ENCODE data around the gene ELOVL2.

DNA sequence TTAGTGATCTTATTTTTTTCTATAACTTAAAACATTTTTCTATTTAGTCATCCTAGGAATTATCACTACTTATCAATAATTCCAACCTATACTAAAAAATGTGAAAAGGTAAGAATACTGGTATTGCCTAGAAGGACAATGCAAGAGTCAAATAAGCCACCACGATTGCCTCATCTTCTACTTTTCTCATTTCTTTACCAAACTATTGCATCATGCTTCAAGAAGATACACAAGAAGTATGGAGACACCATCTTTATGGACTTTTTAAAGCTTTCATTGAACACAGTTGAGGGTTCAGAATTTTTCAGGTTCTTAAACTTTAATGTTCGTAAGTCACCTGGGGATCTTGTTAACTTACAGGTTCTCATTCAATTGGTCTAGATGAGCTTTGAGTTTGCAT is 25.9 kb downstream of the ELOVL2 start:
- TF ChIP-seq EZH2 (IDR thresholded peaks at IDR 0.05; ENCODE audit: borderline replicate concordance) (no peak), EZH2phosphoT487 (IDR thresholded peaks at IDR 0.05; ENCODE audit: low read depth, severe bottlenecking, unreplicated experiment) (no peak)
- TF ChIP-seq, protein P1, sequence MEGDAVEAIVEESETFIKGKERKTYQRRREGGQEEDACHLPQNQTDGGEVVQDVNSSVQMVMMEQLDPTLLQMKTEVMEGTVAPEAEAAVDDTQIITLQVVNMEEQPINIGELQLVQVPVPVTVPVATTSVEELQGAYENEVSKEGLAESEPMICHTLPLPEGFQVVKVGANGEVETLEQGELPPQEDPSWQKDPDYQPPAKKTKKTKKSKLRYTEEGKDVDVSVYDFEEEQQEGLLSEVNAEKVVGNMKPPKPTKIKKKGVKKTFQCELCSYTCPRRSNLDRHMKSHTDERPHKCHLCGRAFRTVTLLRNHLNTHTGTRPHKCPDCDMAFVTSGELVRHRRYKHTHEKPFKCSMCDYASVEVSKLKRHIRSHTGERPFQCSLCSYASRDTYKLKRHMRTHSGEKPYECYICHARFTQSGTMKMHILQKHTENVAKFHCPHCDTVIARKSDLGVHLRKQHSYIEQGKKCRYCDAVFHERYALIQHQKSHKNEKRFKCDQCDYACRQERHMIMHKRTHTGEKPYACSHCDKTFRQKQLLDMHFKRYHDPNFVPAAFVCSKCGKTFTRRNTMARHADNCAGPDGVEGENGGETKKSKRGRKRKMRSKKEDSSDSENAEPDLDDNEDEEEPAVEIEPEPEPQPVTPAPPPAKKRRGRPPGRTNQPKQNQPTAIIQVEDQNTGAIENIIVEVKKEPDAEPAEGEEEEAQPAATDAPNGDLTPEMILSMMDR (IDR thresholded peaks at IDR 0.05; ENCODE audit: poor library complexity), result no peak

All from hepatocyte (in vitro differentiated cells).